ENCODE measurements around the gene CCDC159. TPM values are rescaled to one million over a fixed set of nuclear protein-coding genes. Genes with fewer than 3 reads are reported as not detected.

CCDC159 gene
- total and polyA plus RNA-seq, 2 of the 13 experiments (the other 11 are each of a cell fraction or from before 2014, with no cell fraction given) = 1.7 to 6.3 TPM

DNA sequence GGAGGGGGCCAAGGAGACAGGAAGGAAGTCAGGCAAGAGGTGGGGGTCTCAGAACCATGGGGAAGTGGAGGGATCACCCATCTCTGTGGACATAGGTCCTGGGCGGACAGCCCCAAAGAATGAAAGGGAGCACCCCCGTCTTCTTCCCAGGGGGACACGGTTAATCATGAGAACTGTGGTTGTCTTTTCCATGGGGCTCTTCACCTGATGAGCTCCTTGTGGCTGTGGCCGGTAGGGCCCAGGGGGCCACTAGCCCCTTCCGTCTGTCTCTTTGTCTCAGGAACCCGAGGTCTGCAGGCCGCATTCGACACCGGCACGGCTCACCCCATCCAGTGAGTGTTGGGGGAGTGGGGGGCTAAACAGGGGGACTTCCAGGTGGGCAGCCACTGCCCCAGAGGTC is 17.6 kb downstream of the CCDC159 start:
- POLR2A ChIA-PET = interaction anchor here (1.7 kb wide), 1 partner anchor 11 kb away, joined by 4 read pairs; no protein-coding TSS in a partner anchor
- no peaks in the 10 kb centered on the region for H3K9me3 ChIP-seq (ENCODE audit: low read length)
- no peak overlapping the region for H3K9ac ChIP-seq (ENCODE audit: insufficient read depth, low read depth, low read length)
- no peaks in the 10 kb centered on the region for H3K27me3 ChIP-seq (ENCODE audit: control insufficient read depth in 1 of 2, insufficient read depth in 2 of 2, low read length in 2 of 2)
- no peak overlapping the region for H3K4me3 ChIP-seq (replicated peaks in 1 of 3; ENCODE audit: insufficient read depth in 1 of 3, low read depth in 2 of 3, low read length in 3 of 3)
- H3K4me1 ChIP-seq (ENCODE audit: insufficient read depth, low read length) = 0 out of 2 replicates have a peak, but pooled peaks cover 4% of the 10 kb centered on the region
- BruUV-seq (replicated peaks) = no TSS peak
- CTCF ChIA-PET (ENCODE audit: low intra/inter-chr PET ratio, low total read pairs) = no interaction called here
- H4K20me1 ChIP-seq (ENCODE audit: insufficient read depth, low read length) = no peaks in the 10 kb centered on the region
- H3K36me3 ChIP-seq (replicated peaks in 1 of 2; ENCODE audit: control insufficient read depth in 1 of 2, insufficient read depth in 2 of 2, low read length in 2 of 2) = peaks cover 5 to 6% of the 10 kb centered on the region in 2 experiments; a peak in 3 of 5 replicates
- no peak overlapping the region for H2AFZ ChIP-seq (ENCODE audit: low read length)
- DNase-seq (ENCODE audit: low spot score) (no peak), ATAC-seq (no peak), FAIRE-seq (no peak)
- intact Hi-C loops (cut with micrococcal nuclease; ENCODE audit: unreplicated experiment) = no loop called here
- no peak overlapping the region for H3K27ac ChIP-seq (ENCODE audit: extremely low read length, insufficient read depth, low read length)
- 93% methylated on average over 7 of the region's 10 CpGs for WGBS (ENCODE audit: low lambda C conversion rate)
- no peaks in the 10 kb centered on the region for H3K79me2 ChIP-seq (ENCODE audit: insufficient read depth, low read length)
- H3K4me2 ChIP-seq (ENCODE audit: low read depth, low read length) = no peak overlapping the region
- TF ChIP-seq, protein P1, sequence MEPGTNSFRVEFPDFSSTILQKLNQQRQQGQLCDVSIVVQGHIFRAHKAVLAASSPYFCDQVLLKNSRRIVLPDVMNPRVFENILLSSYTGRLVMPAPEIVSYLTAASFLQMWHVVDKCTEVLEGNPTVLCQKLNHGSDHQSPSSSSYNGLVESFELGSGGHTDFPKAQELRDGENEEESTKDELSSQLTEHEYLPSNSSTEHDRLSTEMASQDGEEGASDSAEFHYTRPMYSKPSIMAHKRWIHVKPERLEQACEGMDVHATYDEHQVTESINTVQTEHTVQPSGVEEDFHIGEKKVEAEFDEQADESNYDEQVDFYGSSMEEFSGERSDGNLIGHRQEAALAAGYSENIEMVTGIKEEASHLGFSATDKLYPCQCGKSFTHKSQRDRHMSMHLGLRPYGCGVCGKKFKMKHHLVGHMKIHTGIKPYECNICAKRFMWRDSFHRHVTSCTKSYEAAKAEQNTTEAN (CRISPR knock-in tag; conservative IDR thresholded peaks at IDR 0.05) = no peak
- TF ChIP-seq, protein P2, sequence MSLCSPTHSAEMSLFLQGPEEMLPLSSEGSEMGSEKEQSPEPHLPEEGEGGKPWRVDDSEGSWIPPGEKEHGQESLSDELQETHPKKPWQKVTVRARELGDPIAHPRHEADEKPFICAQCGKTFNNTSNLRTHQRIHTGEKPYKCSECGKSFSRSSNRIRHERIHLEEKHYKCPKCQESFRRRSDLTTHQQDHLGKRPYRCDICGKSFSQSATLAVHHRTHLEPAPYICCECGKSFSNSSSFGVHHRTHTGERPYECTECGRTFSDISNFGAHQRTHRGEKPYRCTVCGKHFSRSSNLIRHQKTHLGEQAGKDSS (CRISPR knock-in tag; IDR thresholded peaks at IDR 0.05; ENCODE audit: borderline replicate concordance, low read depth) = no peak
- TF ChIP-seq ZNF292 (CRISPR knock-in tag; IDR thresholded peaks at IDR 0.05; ENCODE audit: borderline replicate concordance, low read depth) (no peak), SUZ12 (IDR thresholded peaks at IDR 0.05; ENCODE audit: low read depth, low read length) (no peak), KDM5A (IDR thresholded peaks at IDR 0.05; ENCODE audit: borderline replicate concordance, low read length) (no peak), TCF7 (IDR thresholded peaks at IDR 0.05; ENCODE audit: low read depth) (no peak)
- in situ Hi-C loops (cut with HindIII; ENCODE audit: extremely low pct_ligation_motif_present, low pct_unique_long_range_greater_than_20kb) = no loop called here
